ENCODE results near the gene LRP8.

The LRP8 gene

DNA sequence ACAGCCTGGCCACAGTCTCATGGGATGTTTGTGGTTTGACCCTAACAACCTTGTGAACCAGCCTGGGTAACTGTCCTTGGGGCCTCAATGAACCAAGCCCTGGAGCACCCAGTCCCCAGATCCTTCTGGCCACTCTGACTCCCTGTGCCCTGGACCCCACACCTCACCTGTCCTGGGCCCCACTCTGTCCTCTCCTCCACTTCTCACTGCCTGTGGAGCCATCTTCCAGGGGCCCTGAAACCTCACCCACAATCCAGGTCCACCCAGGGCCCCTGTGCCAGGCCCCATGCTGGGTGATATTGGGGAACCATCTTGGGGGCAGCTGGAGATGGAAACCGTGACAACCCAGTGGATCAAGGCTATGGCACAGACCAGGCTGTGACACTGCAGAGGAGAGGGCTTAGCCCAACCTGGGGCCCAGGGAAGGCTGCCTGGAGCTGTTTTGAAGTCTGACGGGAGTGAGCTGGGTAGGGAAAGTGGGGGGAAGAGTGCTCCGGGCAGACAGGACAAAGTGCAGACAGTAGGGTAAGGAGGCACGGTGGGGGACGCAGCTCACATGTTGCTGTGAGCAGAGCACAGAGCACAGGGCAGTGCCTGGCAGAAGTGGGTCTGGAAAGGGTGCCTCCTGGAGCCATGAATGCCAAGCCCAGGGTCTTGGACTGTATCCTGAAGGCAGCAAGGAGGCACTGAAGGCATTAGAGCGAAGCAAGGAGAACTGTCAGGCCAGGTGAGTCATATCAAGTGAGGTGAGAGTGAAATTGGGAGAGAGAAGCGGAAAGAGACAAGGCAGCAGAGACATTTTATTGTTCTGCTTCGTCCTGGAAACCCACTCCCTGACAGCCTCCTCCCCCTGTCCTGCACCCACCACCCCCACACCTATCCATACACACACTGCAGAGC is 12.1 kb upstream of the LRP8 start:
- DNase-seq: no peak

DNA sequence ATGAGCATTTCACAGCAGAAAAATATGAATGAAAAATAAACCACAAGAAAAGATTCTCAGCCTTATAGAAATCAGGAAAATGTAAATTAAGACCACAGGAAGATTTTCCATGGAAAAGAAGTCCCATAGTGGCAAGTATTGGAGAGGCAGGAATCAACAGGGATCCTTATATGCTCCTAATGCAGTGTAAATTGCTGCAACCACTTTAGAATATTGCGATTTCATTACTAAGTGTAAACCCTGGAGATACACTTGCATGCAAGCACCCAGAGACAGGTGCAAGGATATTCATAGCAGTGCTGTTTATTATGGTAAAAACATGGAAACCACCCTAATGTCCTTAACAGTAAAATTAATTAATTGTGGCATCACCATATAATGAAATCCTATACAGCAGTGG is 10.6 kb upstream of the LRP8 start:
- no peak for DNase-seq

DNA sequence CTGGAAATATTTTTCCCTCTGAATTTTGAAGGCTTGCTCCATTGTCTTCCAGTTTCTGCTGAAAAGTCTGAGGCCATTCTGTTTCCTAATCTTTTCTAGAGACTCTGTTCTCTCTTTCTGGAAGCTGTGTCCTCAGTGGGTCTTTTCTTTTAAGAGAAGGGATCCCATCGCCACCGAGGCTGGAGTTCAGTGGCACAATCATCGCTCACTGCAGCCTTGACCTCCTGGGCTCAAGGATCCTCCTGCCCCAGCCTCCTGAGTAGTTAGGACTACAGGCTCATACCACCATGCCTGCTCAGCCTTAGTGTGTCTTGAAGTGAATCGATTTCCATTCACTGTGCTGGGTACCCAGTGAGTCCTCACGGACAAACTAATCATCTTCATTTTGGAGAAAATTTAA is 9.6 kb upstream of the LRP8 start:
- DNase-seq: no peak

DNA sequence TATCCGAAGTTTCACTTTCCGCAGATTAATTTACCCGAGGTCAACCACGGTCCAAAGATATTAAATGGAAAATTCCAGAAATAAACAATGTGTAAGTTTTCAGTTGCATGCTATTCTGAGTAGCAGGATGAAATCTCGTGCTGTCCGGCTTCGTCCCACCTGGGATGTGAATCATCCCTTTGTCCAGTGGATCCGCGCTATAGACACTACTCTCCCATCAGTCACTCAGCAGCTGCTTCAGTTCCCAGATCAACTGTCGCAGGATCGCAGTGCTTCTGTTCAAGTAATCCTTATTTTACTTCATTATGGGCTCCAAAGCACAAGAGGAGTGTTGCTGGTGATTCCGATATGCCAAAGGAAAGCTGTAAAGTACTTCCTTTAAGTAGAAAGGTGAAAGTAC is 8.3 kb upstream of the LRP8 start:
- DNase-seq: no peak

DNA sequence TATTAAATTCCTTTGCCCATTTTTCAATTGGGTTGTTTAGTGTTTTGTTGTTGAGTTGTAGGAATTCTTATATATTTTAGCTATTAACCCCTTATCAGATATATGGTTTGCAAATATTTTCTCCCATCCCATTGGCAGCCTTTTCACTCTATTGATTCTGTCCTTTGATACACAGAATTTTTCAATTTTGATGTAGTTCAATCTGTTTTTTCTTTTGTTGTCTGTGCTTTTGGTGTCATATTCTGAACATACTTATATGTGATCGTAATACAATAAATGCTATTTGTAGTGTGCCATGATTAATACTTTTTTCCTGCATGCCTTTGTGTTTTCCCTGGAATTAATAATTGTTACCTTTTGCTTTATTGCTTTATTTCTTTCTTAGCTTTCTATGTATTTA is 7.8 kb upstream of the LRP8 start:
- no peak for DNase-seq

DNA sequence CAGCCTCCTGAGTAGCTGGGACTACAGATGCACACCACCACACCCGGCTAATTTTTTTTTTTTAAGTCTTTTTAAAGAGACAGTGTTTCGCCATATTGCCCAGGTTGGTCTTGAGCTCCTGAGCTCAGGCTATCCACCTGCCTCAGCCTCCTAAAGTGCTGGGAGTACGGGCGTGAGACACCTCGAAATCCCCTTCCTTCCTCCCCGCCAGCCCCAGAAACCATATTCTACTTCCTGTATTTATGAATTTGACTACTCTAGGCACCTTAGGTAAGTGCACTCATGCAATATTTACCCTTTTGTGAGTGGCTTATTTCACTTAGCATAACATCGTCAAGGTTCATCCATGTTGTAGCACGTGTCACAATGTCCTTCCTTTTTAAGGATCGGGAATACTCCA is 6.9 kb upstream of the LRP8 start:
- no peak for DNase-seq

DNA sequence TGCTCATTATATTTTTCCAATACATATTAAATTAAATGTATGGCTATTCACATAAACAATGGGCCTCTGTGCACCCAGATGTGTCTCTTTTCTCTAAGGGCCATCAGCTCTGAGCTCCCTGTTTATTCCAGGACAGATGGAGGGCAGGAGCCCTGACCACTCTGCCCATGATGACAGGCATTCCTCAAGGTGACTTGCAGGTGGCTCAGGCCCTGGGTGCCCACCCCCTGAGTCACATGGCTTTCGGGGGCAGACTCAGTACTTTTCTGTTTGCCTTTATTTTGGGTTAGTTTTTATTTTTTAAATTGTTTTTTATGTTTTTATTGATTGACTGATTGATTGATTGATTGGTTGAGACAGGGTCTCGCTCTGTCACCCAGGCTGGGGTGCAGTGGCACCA is 6.4 kb upstream of the LRP8 start:
- DNase-seq: no peak

DNA sequence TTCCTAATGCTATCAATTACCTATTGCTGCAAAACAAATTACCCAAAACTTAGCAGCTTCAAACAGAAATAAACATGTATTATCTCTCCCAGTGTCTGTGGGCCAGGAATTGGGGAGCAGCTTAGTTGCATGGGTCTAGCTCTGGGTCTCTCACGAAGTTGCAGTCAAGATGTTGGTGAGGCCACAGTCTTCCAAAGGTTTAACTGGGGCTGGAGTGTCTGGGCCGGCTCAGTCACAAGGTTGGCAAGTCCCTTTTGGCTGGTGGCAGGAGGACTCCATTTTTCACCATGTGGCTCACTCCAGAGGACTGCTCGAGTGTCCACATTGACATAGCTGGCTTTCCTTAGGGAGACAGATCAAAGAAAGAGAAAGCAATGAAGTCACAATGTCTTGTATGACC is 5.0 kb upstream of the LRP8 start:
- no peak for DNase-seq

DNA sequence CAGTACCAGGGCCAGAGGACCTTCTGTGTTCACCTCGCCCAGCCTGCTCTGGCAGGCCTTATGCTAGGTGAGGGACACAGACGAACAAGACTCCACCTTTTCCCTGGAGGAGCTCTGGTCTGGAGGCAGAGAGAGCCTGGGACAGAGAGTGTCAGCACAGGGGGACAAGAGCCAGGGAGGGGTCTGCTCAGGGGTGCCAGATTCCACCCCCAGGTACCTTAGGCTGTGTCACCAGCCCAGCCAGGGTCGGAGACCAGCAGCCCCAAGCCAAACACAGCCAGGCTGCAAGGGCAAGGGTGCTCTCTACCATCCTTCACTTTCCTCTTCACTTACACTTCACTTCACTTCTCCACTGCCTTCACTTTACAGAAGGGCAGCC is 4.3 kb upstream of the LRP8 start:
- DNase-seq: no peak

DNA sequence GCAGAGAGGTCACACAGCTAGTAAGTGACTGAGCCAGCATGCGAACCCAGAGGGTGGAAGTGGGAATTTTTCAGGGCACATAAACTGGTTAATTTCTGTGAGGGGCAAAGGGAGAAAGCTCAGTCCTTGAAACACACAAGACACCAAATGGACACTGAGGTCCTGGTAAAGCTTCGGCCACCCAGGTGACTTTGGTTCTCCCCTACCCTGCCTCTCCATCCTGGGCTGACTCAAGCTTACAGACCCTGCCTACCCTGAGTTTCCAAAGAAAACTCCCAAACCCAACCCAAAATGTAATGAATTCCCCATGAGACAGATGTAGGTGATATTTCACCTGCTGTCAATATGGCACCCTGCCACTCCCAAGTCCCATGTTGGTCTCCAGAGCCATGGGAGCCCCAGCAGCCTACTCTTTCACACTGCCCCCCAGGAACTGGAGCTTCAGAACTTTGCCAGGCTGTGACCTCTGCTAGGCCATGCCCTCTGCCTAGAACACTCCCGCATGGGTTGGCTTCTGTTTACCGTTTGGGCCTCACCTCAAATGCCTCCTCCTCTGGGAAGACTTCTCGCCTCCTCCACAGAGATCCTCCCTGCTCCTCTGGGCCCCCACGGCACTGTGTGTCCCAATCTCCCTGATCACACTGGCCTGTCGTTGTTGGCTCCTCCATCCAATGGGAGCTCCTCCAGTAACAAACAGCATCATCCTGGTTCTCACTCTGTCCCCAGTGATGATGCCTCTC is 3.7 kb upstream of the LRP8 start:
- DNase-seq: no peak

DNA sequence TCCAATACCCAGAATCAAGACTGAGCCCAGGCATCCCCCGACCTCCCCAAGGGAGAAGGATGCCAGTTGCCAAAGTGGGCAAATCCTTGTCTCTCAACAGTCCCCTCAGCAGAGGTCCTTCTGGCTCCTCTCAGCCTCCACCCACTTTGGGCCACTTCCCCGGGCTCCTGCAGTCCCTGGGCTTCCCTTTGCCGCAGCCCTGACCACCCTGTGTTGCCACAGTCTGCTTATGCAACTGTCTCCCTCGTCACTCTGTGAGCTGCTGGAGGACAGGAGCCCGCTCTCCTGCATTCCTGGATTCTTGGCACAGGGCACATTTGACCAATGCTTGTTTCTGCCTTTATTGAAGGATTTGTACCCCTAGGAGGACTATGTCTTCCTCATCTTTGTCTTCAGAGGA is 2.9 kb upstream of the LRP8 start:
- no peak for DNase-seq

DNA sequence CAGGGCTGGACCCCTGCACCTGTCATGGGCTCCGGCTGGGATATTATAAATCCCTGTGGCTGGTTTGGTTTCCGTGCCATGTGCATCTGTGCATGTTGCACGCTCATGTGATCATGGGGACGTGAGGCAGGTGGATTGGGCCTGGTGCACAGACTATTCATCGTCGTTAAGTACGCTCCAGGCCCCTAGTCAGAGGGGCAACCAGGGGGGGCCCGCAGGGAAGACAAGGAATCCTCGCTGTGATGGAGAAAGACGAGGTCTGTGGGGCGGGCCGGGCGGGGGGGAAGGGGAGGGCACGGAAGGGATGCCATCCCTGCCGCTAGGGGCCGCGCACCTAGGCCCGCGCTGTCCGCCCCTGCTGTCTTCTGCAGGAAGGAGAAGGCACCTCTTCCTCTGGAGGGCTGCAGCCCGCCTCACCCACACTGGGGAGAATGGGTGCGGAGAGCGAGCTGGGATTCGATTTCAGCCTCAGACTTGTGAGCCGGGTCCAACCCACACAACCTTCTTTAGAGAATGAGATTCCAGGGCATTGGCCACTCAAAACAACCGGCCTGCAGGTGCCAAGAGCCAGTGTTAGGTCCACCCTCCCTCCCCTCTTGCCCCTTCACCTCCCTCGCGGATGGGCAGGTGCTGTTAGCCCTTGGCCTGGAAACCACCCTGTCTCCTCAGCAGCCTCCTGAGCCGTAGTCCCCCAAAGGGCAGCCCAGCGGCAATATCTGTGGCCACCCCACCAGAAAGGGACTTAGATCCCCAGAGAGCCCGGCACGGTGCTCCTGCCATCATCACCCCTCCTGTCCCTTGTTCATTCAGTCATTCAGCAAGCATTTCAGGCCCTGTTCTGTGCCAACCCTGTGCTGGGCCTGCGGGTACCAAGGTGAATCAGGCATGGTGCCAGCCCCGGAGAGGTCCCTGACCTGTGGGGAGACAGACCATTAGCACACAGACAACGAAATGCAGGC is 950 bp upstream of the LRP8 start:
- DNase-seq: peak; percentile 15

DNA sequence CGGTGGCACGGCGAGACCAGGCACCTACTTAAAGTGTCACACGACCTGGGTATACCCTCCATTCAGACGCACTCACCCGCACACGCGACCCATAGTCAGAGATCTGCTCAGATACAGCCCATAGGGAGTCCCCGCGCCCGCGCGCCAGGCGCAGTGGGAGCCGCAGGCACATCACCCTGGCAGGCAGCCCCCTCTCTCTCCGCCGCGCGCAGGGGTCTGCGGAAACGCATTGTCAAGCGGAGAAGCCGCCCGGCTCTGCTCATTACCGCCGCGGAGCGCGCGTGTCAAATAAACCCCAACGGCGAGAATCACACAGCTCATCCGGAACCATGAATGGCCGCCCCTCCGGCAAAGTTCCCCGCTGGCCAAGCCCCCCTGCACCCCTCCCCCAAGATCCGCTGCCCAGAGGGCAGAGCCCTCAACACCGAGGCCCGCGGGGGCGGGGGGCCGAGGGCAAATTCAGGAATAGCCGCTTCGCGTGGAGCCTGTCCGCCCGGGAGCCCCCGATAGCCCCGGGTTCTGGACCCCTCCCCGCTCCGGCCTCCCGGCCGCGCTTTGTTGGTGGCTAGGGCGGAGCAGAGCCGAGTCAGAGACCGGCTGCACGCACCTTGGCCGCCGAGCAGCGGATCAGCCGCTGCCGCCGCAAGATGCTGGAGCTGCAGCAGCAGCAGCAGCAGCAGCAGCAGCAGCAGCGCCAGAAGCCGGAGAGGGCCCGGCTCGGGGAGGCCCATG is 522 bp downstream of the LRP8 start:
- DNase-seq: peak; percentile 61

DNA sequence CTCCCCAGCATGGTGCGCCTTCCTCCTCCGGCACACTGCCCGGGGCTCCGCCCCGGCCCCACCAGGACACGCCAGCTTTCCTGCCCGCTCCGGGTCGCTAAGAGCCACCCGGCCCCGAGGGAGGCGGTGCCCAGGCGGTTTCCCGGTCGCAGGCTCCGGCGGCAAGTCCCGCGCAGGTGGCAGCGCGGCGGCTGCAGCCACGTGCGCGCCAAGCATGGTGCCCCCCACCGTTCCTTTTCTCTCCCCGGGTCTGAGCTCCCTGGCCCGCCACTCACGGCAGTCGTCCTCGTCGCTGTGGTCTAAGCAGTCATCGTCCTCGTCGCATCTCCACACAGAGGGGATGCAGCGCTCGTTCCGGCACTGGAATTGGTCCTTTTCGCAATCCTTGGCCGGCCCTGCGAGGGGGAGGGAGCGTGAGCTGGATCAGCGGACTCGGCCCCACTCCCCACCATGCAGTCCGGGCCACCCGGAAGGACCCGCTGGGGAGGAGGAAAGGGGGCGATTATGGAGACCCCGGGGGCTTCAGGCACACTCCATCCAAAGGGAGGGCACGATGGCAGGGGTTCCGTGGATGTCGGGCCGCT is 1.2 kb downstream of the LRP8 start:
- no peak for DNase-seq

DNA sequence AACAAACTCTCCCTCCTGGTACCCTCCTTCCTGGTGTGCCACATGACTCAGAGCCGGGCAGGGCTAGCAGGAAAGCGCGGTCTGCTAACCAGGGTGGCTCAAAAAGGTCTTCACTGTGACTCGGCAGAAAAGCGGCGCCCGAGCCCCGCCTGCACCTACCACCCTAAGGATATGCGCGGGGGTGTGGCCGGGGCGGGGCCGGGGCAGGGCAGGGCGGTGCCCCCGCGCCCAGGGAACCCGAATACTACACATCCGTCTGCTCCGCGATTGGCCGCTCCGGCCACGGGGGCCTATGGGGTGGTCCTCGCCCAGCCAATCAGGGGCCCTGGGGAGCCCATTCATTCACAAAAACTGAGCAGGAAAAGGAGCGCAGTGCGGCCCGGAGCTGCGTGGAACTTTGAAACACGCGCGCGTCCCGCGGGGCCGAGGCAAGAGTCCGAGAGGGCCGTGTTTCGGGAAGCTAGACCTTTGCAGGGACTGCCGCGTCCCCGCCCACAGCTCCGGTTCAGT is 1.7 kb downstream of the LRP8 start:
- DNase-seq: peak; percentile 96

DNA sequence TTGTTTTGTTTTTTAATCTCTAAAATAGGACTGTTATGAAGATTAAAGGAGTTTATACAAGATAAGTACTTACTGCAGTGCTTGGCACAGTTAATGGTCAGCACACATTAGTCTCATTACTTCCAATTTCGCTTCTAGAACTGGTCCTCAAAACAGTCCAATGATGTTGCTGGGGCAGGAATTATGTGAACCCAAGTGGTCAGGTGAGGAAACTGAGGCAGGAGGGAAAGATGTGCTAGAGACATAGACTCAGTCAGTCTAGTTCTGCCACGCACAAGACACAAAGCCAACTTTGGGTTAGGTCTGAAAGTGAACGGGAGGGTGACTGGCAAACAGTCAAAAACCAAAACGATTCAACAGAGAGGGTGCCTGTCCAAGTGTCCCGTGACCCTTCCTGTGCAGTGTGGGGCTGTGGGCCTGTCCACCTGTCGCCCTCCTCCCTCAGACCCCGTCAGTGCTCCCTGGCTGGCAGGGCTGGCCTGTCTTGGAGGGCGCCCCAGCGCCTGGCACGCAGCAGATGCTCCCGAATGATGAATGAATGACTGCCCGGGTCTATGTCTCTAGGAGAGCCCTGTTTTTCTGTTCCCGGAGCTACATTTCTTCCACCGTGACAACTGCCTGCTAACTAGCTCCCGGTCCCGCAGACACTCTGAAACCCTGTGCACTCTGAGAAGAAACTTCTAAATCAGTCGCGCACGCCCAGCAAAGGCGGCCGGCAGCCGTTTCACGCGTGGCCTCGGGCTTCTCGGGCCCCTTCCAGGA is 2.4 kb downstream of the LRP8 start:
- DNase-seq: peak; percentile 8

DNA sequence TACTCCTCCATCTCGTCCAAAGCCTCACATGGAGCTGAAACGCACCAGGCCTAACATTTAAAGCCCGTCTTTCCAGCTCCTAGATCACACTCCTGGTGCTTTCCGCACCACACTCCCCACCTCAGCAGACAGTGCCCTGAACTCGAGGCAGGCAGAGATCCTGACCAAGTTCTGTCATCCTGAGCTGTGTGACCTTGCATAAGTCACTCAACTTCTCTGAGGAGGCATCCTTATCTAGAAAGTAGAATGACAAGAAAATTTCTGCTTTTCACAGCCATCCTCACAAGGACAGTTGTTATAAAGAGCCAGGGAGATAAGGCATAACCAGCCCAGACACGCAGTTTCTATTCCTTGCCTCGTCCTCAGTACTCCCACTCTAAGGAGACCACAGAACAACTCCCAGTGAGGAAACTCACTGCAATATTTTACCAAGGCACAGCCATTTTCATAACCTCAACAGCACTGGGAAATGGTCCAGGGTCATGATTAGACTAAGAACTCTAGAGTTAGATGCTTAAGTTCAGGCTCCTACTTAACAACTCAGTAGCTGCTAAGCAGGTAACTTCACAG is 3.1 kb downstream of the LRP8 start:
- DNase-seq: no peak

DNA sequence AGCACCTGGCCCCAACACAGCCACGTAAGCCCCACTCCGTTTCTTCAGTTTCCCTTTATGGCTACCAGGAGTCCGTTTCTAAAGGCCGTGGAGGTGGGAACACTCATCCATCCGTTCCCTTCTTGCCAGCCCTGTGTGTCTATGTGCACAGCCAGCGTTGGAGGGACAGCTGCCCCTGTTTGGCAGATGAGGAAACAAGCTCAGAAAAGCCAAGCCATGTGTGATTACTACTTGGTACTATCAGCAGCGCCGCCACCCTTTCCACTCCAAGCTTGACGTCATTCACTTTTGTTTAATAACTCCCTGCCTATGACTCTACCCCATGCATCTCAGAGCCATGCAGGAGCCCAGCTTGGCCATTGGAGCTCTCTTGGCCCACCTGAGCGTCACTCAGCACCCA is 3.5 kb downstream of the LRP8 start:
- no peak for DNase-seq

DNA sequence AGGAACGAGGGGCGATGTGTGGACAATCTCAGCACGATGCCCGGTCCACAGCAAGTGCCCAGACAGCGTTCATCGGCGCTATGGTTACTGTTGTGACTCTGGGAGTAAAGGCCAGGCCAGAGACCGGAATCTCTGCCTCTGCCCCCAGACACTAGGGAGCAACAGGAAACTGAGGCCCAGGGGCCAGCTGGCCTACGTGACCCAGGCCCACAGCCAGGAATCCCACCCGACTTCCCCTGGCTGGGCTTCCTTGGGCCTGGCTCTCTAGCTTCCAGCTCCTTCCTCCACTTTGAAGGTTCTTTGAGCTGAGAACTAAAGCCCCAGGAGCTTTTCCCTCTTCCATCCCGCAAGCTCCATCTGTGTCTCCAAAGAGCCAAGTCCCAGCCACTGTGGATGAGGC is 4.6 kb downstream of the LRP8 start:
- DNase-seq: no peak

DNA sequence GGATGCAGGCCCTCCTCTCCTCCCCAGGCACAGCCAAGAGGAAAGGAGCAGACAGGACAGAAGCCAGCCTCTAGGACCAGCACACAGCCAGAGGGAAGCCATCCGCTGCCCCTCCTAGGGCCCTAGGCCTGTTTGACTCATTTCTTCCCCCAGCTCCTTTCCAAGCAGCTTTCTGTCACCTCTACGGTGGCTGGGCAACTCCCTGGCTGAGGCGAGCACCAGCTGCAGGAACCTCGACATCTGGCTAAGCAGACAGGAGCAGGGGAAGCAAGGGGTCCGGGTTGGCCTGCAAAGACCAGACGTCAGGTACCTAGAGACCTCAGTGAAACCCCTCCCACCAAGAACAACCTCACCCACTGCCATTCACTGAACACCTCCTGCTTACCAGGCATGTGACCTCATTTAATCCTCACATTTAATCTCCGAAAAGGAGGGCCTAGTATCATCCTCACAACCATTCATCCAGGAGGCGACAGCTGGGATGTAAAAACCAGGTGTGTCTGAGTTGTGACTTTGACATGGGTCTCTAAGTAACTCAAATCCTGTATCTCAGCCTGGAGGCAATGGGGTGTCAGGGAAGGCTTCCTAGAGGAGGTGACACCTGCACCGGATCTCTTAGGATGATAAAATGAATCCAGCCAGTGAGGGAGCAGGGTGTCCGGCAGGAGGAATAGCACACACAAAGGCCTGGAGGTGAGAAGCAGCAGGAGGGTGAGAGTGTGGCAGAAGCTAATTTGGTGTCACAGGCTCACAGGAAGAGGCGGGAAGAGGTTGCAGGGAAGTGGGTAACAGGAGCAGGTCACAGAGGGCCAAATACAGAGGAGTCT is 5.9 kb downstream of the LRP8 start:
- no peak for DNase-seq
